ENCODE results near the gene MAP4K2. TPM values are rescaled to one million over a fixed set of nuclear protein-coding genes. Genes with fewer than 3 reads are reported as not detected.

The MAP4K2 gene
- total RNA-seq, 1 donor from 2014 or later = 2.6 TPM

DNA sequence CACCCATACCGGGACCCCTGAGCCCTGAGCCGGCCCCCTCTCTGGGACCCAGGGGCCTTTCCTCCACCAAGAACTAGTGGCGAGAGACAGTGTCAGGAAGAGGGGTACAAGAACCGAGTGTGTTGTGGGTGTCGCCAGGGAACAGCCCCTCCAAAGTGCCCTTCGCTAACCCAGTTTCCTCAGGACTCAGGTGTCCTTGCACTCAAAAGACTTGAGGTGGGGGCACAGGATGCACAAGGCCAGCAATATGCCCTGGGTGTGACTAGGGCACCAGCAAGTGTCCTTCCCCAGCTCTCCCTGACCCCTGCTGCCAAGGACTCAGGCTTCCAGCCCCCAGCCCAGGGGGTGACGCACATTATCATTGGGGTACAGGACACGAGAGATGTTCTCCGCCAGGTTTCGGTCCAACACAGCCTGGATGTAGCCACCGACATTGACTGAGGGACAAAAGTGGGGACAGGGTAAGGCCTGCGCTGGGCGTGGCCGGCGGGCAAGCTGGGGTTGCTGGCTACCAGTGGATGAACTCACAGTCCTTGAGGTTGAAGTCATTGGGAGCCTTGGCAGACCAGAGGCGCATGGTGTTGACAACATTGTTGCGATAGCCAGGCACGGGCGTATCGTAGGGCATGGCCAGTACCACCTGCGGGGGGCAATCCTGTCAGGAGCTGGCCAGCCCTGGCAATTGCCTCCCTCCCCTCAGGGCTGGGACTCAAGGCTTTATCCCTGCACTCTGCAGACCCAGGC, 47.9 kb downstream of the MAP4K2 start:
- no peak for DNase-seq (ENCODE audit: low spot score)

GRCh38 chr11:64754124-64754918, 48.7 kb downstream of the MAP4K2 start:
- no peak for DNase-seq (ENCODE audit: low spot score)

GRCh38 chr11:64753380-64754123, 49.5 kb downstream of the MAP4K2 start:
- DNase-seq (ENCODE audit: low spot score) = no peak

GRCh38 chr11:64753019-64753379, 50.0 kb downstream of the MAP4K2 start:
- DNase-seq (ENCODE audit: low spot score) = no peak

- no peak for DNase-seq (ENCODE audit: low spot score)
Measured at GRCh38 chr11:64752175-64752970, 50.6 kb downstream of the MAP4K2 start.

DNA sequence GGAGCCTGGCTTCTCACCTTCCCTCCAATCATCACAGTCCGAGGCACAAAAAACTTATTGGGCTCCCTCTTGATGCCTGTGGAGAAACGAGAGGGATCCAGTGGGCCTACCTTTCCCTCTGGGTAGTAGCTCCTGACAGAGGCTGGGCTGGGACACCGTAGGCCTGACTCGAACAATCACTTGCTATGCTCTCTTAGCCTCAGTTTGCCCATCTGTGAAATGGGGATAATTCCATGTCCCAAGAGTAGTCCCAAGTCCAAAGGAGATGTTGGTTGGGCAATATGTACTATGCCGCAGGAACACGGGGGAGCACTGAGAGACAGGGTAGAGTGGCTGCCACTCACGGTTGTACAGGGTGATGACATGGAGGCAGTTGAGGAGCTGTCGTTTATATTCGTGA, 51.4 kb downstream of the MAP4K2 start:
- no peak for DNase-seq (ENCODE audit: low spot score)

DNA sequence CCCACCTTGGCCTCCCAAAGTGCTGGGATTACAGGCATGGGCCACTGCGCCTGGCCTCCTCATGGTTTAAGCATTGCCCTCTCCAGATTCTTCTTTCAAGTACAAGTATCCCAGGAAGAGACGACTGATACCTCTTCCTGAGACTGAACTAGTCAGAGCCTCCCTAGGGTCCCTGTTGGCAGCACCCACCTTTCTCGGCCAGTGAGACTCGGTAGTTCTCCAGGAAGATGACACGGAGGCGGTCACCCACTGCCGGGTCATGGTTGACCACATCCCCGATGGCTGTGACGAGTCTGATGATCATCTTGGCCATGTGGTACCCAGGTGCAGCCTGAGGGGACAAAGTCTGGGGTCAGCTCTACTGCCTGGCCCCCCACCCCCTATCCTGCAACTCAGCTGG, 51.9 kb downstream of the MAP4K2 start:
- no peak for DNase-seq (ENCODE audit: low spot score)

GRCh38 chr11:64750361-64751054, 52.5 kb downstream of the MAP4K2 start:
- no peak for DNase-seq (ENCODE audit: low spot score)

- no peak for DNase-seq (ENCODE audit: low spot score)
Measured at GRCh38 chr11:64747961-64748665, 54.9 kb downstream of the MAP4K2 start.

DNA sequence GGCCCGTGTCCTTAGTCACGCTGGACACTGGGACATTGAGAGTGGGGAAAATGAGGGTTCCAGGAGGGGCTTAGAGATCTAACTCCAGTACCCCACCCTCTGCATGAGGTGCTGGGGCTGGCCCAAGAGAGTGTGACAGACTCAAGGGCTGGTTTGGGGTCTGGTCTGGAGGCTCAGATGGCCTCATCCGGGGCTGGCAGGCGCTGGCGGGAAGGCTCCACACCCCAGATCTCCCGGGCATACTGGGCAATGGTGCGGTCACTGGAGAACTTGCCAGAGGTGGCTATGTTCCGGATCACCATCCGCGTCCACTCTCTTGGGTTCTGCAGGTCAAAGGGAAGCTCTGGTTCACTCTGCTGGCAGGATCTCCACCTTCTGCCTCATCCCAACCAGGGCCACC, 56.5 kb downstream of the MAP4K2 start:
- no peak for DNase-seq (ENCODE audit: low spot score)

DNA sequence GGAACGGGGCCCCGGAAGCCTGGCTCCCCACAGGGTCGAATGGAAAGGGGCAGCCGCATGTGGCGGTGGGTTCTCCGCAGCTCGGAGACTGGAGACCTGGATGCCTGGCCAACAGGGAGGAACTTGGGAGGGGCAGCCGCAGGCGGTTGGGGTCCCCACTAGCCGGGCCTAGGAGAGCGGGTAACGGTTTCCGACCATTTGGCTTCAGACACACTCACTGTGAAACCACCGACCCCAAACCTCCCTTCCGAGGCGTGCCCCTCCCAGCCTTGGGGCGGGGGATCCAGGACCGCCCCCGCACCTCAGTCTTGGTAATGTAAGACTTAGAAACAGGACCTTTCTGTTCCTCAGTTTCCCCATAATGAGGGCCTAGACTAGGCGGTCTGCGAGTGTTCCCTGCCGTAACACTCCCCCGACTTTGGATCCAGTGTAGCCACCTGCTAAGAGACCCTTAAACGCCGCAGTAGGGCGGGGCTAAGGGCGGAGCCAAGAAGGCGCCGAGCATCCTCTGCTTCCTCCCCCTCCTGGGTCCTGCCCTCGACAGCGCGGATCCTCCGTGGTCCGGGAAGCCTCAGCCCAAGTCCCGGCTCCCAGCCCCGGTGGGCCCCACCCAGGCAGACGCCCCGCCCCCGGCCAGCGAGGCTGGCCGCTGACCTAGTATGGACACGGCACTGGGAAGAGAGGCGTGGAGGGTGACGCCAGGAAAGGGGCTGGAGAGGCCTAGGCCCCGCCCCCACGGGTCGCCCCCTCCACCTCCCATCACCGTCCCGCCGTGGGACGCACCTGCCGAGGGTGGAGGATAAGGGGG, 57.3 kb downstream of the MAP4K2 start:
- DNase-seq (ENCODE audit: low spot score) = peak; percentile 80

DNA sequence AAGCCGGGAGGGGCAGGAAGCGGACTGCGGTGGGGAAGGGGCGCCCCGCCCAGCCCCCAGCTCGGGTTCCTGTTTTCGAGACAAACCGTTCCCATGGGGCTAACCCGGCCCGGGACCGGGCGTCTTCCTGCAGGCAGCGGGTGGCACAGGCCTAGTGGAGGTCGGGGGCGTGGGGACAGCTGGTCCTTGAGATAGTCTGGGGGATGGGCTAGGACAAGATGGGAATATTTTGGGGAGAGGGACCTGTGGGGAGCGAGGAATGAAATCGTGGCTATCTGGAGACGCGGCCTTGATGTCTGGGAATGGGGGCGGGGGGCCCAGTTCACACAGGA, 57.9 kb downstream of the MAP4K2 start:
- peak; percentile 43 for DNase-seq (ENCODE audit: low spot score)

- no peak for DNase-seq (ENCODE audit: low spot score)
Measured at GRCh38 chr11:64744544-64745188, 58.3 kb downstream of the MAP4K2 start.

DNA sequence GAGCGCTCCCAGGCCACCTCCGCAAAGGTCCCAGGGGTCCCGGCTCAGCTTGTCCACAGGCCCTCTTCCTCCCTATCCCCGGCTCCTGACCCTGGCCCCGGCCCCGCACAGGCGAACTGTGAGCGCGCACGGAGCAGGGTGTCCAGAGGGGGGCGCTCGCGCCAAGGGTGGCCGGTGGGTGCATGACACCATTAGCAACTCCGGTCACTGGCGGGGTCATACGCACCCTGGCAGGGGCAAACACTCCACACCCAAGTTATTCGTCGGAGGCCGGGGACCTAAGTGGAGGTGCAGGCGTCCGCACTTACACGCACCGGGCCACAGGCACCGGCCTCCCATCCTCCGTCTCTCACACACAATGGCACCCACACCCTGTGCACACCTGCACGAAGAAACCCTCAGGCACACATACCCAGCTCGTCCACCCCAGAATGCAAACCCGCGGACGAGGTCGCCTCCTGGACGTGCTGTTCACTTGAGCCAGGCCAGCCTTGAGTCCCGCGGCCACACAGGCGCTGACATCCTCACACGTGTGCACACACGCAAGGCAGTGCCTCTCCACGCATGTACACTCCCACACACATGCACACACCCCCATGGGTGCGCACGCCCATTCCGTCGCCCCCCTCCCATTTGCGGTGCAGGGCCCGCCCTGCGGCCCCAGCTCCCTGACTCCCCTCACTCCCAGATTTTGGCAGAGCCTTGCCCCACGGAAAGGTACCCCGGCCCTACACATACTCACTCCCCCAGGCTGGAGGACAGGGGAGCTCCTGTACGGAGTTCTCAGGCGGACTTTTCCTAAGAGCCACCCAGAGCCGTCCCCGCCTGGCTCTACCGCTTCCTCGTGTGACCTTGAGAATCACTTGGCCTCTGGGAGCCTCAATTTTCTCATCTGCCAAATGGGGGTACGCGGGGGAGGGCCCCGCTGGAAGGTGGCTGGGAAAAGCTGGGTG, 59.1 kb downstream of the MAP4K2 start, which contains the start of gene RASGRP2:
TSS of gene RASGRP2 (minus strand) at position 552 of the 953 bp plus-strand sequence. CDS start 1,276 bp downstream, outside the sequence.
- DNase-seq (ENCODE audit: low spot score) = peak; percentile 39

GRCh38 chr11:64742889-64743590, 60.0 kb downstream of the MAP4K2 start:
- DNase-seq (ENCODE audit: low spot score) = peak; percentile 42

DNA sequence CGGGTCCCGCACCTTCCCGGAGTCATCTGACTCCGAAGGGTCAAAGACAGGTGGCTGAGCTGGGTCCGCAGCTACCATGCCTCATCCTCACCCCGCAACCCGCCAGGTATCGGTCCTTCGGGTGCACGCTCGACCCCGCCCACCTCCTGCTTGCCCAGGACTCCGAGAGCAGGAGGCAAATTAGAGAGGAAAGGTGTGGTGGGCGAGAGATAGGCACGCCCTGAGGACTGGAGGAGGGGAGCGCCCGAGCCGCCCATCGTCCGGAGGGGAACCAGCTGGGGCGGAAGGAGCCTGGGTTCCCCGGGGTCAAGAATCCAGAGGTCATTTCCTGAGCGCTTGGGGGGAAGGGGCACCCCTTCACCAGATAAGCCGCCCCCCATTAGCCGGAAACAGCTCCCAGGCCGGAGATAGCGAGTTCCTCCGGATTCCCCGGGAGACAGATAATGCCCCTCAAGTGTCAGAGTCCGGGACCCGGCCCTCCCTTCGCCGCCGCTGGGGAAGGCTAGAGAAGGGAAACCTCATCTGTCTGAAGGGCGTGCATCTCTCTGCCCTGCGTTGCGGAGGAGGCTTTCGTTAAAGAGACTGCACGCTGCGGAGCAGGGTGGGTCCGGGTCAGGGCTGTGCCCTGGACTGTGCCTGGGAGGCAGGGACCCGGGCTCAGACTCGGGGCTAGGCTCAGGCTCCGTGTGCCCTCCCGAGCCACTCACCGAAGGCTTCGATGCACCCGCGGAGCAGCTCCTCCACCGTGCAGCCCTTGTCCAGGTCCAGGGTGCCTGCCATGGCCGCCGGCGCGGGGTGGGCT, 60.7 kb downstream of the MAP4K2 start:
- DNase-seq (ENCODE audit: low spot score) = no peak
